ENCODE data around the gene LCE3B.
"Not testable (repeated sequence)": the region's sequence is repeated elsewhere in the genome, so short reads cannot be mapped to it uniquely, and the experiment has no call there.

LCE3B gene, protein sequence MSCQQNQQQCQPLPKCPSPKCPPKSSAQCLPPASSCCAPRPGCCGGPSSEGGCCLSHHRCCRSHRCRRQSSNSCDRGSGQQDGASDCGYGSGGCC

DNA sequence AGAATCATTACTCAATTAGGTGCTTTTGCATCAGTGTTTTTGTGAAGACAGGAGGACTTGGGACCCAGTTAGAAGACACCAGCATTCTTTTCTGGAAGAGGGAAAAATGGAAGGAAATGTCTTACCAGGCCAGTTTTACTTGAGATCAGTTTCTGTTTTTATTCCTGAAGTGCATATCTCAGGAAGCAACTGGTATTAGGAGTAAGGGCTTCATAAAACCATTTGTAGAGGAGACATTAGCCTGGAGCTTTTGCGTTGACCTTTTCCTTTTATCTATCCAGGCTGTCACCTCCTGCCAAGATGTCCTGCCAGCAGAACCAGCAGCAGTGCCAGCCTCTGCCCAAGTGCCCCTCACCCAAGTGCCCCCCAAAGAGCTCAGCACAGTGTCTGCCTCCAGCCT, at the start of gene LCE3B:
Gene LCE3B (plus strand): TSS at position 301 of the 400 bp plus-strand sequence. CDS start 0 bp downstream, at position 301.
- ATAC-seq (replicated peaks) (no peak), DNase-seq (no peak)
- no peak within 1 kb of the TSS for H3K4me3 Mint-ChIP-seq
- H3K36me3 Mint-ChIP-seq = peaks cover 0 to 1% of the 10 kb centered on the region in 2 donors
- no peak within 1 kb of the TSS for H3K27ac Mint-ChIP-seq
- H3K27me3 Mint-ChIP-seq = peaks cover 0 to 14% of the 10 kb centered on the region in 2 donors
- H3K4me1 Mint-ChIP-seq = no peaks in the 10 kb centered on the region
- H3K9me3 Mint-ChIP-seq = peaks cover 4 to 7% of the 10 kb centered on the region in 2 donors

DNA sequence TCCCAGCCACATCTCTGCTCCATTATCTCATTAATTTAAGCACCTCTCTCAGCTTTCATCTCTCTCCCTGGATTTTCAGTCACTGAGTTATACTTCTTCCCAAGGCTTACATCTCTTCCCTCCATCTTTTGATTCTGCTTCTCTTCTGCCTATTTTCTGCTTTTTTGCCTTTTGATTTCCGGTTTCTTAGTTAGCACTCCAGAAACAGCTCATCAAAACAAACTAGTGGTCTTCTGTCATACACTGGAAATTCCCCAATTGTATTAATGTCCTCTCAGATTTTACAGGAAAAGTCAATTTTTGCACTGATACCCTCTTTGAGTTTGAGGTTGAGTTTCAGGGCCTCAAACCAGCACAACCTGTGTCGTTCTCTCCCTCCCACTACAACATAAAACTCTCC, 48.5 kb upstream of the LCE3B start:
- Mint-ChIP-seq H3K4me1 (no peaks in the 10 kb centered on the region), H3K27ac (no peak overlapping the region), H3K9me3 (peaks cover 4 to 5% of the 10 kb centered on the region in 2 donors), H3K36me3 (no peaks in the 10 kb centered on the region), H3K4me3 (no peak overlapping the region), H3K27me3 (peaks cover 0 to 10% of the 10 kb centered on the region in 2 donors)
- DNase-seq (no peak), ATAC-seq (replicated peaks) (no peak)

DNA sequence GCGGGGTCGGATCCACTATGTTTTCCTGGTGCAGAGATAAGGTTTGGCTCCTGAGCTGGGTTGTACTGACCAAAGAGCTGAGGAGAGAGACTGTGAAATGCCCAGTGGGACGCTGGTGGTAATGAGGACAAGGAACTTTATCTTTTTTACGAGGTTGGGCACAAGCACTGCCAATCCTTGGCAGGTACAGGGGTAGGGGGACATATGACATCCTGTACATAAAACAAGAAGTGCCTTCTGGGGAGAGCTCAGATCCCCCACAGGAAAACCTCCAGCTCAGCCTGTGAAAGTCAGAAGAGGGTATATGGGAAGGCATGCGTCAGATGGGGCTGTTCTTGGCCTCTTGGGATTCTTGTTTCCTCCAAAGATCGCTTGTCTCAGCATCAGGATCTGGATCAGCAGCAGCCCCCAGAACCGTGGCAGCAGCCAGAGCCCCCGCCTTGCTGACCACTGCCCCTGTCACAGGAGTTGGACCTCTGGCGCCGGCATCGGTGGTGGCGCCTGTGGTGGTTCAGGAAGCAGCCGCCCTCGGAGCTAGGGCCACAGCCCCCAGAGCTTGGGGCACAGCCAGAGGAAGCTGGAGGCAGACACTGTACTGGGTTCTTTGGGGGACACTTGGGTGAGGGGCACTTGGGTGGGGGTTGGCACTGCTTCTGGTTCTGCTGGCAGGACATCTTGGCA, 47.9 kb upstream of the LCE3B start:
- Mint-ChIP-seq H3K36me3 (no peaks in the 10 kb centered on the region), H3K4me3 (no peak overlapping the region), H3K4me1 (no peaks in the 10 kb centered on the region), H3K9me3 (peaks cover 4 to 5% of the 10 kb centered on the region in 2 donors), H3K27me3 (peaks cover 1 to 10% of the 10 kb centered on the region in 2 donors), H3K27ac (no peak overlapping the region)
- ATAC-seq (replicated peaks) = no peak
- DNase-seq = no peak

DNA sequence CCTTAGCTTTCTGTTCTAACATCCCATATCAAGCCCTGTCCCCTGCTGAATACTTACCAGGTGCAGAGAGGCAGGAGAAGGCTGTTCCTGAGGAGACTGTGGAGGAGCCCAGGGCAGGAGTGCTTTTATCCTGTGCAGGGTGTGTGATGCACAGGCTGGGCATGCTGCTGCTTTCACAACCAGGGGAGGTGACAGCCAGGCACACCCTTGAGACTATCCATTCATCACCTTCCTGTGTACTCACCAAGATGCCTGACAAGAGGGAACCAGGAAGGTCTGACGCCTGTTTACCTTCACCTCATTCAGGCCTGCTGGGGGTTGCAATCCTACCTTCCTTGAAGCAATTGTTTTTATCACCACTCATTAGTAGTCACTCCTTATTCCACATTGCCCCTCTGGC, 46.9 kb upstream of the LCE3B start, which contains the start of gene LCE3E:
Gene LCE3E (minus strand): TSS at position 100 of the 400 bp plus-strand sequence. CDS start 572 bp downstream, outside the sequence.
- Mint-ChIP-seq H3K9me3 (peaks cover 4 to 8% of the 10 kb centered on the region in 2 donors), H3K4me1 (no peaks in the 10 kb centered on the region), H3K27me3 (peaks cover 11% of the 10 kb centered on the region in 2 donors), H3K27ac (no peak within 1 kb of the TSS), H3K4me3 (no peak within 1 kb of the TSS), H3K36me3 (no peaks in the 10 kb centered on the region)
- ATAC-seq (replicated peaks) (no peak), DNase-seq (no peak)

DNA sequence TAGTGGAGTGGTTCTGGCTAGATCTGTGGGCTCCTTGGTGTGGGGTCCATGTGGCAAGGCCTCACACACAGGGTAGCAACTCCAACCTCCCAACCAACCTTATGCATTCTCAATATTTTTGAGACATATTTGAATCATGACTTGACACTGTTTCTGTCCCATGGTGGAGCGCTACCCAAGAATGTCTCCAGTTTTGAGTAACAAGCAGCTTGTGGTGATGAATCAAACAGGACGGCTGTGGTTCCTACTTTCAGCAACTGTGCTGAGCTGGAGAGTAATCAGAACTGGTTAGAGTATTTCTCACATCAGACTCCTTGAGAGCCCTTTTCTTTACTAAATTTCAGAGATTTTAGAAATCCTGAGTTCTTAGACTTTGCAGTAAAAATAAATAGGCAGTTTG, 36.4 kb upstream of the LCE3B start:
- no peaks in the 10 kb centered on the region for H3K36me3 Mint-ChIP-seq
- no peak for DNase-seq
- ATAC-seq (replicated peaks) = no peak
- peaks cover 3 to 6% of the 10 kb centered on the region in 2 donors for H3K4me1 Mint-ChIP-seq
- no peak overlapping the region for H3K27ac Mint-ChIP-seq
- peaks cover 0 to 2% of the 10 kb centered on the region in 2 donors for H3K9me3 Mint-ChIP-seq
- no peak overlapping the region for H3K4me3 Mint-ChIP-seq
- H3K27me3 Mint-ChIP-seq = peaks cover 14 to 32% of the 10 kb centered on the region in 2 donors

DNA sequence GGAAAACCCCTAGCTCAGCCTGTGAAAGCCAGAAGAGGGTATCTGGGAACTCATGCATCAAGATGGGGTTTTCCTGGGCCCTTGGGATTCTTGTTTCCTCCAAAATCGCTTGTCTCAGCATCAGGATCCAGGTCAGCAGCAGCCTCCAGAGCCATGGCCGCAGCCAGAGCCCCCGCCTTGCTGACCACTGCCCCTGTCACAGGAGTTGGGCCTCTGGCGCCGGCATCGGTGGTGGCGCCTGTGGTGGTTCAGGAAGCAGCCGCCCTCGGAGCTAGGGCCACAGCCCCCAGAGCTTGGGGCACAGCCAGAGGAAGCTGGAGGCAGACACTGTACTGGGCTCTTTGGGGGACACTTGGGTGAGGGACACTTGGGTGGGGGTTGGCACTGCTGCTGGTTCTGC, 34.1 kb upstream of the LCE3B start:
- H3K27ac Mint-ChIP-seq; H3K4me3 Mint-ChIP-seq; H3K36me3 Mint-ChIP-seq; ATAC-seq (replicated peaks); H3K4me1 Mint-ChIP-seq; H3K9me3 Mint-ChIP-seq; DNase-seq: not testable (repeated sequence)
- H3K27me3 Mint-ChIP-seq = peaks cover 14 to 19% of the 10 kb centered on the region in 2 donors

DNA sequence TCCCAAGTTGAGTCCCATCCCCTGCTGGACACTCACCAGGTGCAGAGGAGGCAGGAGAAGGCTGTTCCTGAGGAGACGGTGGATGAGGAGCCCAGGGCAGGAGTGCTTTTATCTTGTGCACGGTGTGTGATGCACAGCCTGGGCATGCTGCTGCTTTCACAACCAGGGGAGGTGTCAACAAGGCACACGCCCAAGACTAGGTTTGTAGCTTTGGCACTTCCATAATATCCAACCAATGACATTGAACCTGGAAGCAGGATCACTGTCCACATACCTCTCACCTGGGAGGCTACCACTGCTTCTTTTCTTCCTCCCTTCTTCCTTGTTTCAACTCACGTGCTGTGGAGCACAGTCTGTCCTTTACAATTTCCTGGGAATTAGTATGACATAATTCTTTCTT, 33.2 kb upstream of the LCE3B start, which contains the start of gene LCE3D:
Gene LCE3D (minus strand): TSS at position 84 of the 400 bp plus-strand sequence. CDS start 580 bp downstream, outside the sequence.
- Mint-ChIP-seq H3K9me3 (peaks cover 0 to 2% of the 10 kb centered on the region in 2 donors), H3K36me3 (no peaks in the 10 kb centered on the region), H3K4me3 (no peak within 1 kb of the TSS), H3K27me3 (peaks cover 13 to 14% of the 10 kb centered on the region in 2 donors), H3K4me1 (peaks cover 3 to 6% of the 10 kb centered on the region in 2 donors), H3K27ac (no peak within 1 kb of the TSS)
- DNase-seq (no peak), ATAC-seq (replicated peaks) (no peak)

DNA sequence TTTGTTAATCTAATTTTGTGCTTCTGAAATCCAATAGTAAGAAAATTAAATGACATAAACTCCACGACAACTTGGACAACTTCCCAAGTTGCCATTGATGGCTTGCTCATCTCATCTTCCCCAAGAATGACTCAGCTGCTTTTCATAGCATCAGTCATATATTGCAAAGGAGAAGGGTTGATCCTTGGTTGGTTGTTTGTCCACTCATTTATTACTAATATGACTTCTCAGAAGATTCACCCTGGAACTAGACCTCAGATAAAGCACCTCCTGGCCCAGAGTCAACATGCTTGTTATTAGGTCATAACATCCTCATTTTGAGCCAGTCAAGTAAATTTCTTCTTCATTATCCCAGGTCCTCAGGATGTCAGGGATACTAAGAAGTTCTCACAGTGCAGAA, 31.0 kb upstream of the LCE3B start:
- no peaks in the 10 kb centered on the region for H3K36me3 Mint-ChIP-seq
- peaks cover 14 to 16% of the 10 kb centered on the region in 2 donors for H3K27me3 Mint-ChIP-seq
- DNase-seq (no peak), ATAC-seq (replicated peaks) (no peak)
- peaks cover 3 to 6% of the 10 kb centered on the region in 2 donors for H3K4me1 Mint-ChIP-seq
- H3K9me3 Mint-ChIP-seq = peaks cover 0 to 2% of the 10 kb centered on the region in 2 donors
- H3K4me3 Mint-ChIP-seq = no peak overlapping the region
- H3K27ac Mint-ChIP-seq = no peak overlapping the region

DNA sequence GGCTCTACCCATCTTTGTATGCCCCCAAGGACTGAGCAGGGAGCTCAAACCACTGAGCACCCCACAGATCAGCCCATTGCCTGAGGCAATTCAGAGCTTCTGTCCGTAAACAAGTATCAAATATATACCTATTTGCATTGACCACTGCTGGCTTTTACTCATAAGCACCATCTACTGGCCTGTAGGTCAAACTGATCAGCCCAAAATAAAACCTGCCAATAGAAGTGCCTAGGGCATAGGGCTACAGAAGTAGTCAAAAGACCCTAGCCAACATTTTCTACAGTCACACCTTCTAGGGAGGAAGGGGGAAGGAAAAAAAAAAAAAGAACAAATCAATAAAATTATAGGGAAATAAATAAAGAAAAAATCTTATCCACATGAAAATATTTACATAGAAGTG, 28.0 kb upstream of the LCE3B start:
- Mint-ChIP-seq H3K27ac (no peak overlapping the region), H3K36me3 (no peaks in the 10 kb centered on the region), H3K4me1 (no peaks in the 10 kb centered on the region), H3K4me3 (no peak overlapping the region), H3K27me3 (peaks cover 2 to 5% of the 10 kb centered on the region in 2 donors), H3K9me3 (peaks cover 0 to 4% of the 10 kb centered on the region in 2 donors)
- ATAC-seq (replicated peaks) (no peak), DNase-seq (no peak)

DNA sequence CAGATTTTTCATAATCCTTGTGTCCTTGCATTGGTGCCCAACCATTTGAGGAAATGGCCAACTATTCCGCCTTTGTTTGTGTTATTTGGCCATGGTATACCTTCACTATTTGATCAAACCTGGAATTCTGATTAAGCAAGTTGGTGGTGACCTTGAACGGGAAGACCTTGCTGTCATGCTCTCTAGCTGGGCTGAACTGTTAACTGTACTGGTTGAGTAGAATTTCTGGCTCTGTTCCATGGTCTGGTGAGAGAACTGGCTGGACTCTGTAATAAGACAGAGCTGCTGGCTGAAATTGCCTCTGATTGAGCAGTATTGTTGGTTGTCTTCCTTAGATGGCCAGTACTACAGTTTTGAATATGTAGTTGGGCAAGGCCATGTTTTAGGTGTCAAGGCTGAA, 16.6 kb upstream of the LCE3B start:
- Mint-ChIP-seq H3K4me3 (no peak overlapping the region), H3K27ac (no peak overlapping the region), H3K27me3 (peaks cover 0 to 3% of the 10 kb centered on the region in 2 donors), H3K36me3 (no peaks in the 10 kb centered on the region), H3K9me3 (peaks cover 3 to 7% of the 10 kb centered on the region in 2 donors), H3K4me1 (no peaks in the 10 kb centered on the region)
- ATAC-seq (replicated peaks) (no peak), DNase-seq (no peak)

DNA sequence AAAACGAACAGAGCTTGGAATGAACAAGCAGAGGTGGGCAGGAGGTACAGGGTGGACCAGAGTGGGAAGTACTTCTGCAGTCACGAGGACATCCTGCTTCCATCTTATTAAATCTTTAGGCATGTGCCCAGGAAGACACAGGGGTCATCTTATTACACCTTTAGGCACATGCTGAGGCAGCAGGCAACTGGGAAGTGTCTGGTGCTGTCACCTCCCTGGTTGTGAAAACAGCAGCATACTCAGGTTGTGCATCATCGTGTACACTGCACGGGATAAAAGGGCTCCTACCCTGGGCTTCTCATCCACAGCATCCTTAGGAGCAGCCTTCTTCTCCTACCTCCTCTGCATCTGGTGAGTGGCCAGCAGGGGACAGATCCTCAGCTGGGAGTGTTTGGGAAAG, 13.7 kb upstream of the LCE3B start, which contains the start of gene LCE3C:
Gene LCE3C (plus strand): TSS at position 301 of the 400 bp plus-strand sequence. CDS start 498 bp downstream, outside the sequence.
- Mint-ChIP-seq H3K9me3 (peaks cover 3 to 5% of the 10 kb centered on the region in 2 donors), H3K27ac (no peak within 1 kb of the TSS), H3K4me3 (no peak within 1 kb of the TSS), H3K36me3 (no peaks in the 10 kb centered on the region), H3K4me1 (no peaks in the 10 kb centered on the region), H3K27me3 (peaks cover 0 to 3% of the 10 kb centered on the region in 2 donors)
- ATAC-seq (replicated peaks) = no peak
- no peak for DNase-seq

DNA sequence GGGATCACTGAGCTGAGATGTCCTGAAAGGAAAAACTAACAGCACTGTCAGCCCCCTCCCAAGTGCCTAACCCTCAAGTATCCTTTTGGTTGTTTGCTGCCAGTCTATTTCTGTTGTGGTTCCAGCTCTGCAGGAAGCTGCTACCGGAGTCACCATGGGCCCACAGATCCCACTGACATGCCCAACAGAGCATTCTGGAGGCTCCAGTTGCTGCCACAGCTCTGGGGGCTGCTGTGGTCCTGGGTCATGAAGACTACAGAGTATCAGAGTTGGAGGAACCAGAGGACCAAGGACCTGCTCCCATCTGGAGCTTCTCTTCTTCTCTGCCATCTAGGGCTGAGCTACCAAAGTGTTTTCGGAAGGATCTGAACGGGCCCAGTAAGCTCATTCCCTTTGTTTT, 8.4 kb downstream of the LCE3B start:
- H3K27ac Mint-ChIP-seq = no peak overlapping the region

DNA sequence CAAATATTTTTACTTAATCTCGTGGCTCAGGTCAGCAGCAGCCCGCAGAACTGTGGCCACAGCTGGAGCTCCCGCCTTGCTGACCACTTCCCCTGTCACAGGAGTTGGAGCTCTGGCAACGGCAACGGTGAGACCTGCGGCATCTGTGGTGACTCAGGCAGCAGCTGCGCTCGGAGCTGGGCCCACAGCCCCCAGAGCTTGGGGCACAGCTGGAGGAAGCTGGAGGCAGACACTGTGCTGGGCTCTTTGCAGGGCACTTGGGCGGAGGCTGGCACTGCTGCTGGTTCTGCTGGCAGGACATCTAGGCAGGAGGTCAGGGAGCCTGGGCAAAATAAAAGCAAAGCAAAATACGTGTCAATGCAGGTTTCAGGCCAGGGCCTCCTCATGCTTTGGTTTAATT, 9.2 kb downstream of the LCE3B start, which contains the start of gene LCE3A:
Gene LCE3A (minus strand): TSS at position 301 of the 400 bp plus-strand sequence. CDS start 0 bp downstream, at position 301.
- H3K9me3 Mint-ChIP-seq = peaks cover 9 to 11% of the 10 kb centered on the region in 2 donors
- no peak for ATAC-seq (replicated peaks)
- peaks cover 0 to 3% of the 10 kb centered on the region in 2 donors for H3K36me3 Mint-ChIP-seq
- H3K4me3 Mint-ChIP-seq = no peak within 1 kb of the TSS
- peaks cover 35 to 36% of the 10 kb centered on the region in 2 donors for H3K27me3 Mint-ChIP-seq
- no peak within 1 kb of the TSS for H3K27ac Mint-ChIP-seq
- DNase-seq = no peak
- peaks cover 2 to 5% of the 10 kb centered on the region in 2 donors for H3K4me1 Mint-ChIP-seq

More for the DNA sequence above, 8.4 kb downstream of the LCE3B start:
- ATAC-seq (replicated peaks) = no peak
- H3K4me1 Mint-ChIP-seq = peaks cover 2 to 5% of the 10 kb centered on the region in 2 donors
- H3K27me3 Mint-ChIP-seq = peaks cover 28% of the 10 kb centered on the region in 2 donors
- H3K4me3 Mint-ChIP-seq = no peak overlapping the region
- DNase-seq = no peak
- peaks cover 12 to 15% of the 10 kb centered on the region in 2 donors for H3K9me3 Mint-ChIP-seq
- H3K36me3 Mint-ChIP-seq = peaks cover 0 to 3% of the 10 kb centered on the region in 2 donors

DNA sequence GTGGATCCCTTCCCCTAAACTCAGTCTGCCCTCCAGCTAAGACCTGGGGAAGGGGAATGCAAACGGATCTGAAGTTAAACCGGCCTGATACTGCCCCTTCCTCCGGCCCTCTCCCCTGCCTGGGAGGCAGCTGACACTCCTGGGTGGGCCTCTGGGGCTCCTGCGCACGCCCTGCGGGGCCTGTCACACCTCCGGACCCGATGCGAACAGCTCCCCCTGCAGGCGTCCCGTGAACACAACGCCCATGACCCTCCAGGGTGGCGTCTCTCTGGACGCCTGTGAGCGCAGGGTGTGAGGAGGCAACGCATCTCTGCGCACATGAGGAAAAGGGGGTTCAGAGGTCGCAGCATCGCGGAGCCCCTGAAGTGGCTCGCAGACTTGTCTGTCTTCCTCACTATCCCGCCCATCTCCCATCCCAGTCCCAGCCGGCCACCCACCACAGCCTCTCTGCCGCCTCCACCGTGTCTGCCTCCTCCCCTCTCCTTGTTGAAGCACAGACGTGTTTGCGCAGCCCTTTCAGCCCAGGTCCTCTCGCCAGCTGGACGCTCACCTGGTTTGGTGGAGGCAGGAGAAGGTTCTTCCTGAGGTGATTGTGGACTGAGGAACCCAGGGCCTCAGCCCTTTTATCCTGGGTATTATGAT, 9.7 kb downstream of the LCE3B start:
- H3K36me3 Mint-ChIP-seq = peaks cover 0 to 3% of the 10 kb centered on the region in 2 donors
- H3K27ac Mint-ChIP-seq = no peak overlapping the region
- peaks cover 2 to 5% of the 10 kb centered on the region in 2 donors for H3K4me1 Mint-ChIP-seq
- DNase-seq (no peak), ATAC-seq (replicated peaks) (no peak)
- H3K4me3 Mint-ChIP-seq = no peak overlapping the region
- H3K9me3 Mint-ChIP-seq = peaks cover 9 to 10% of the 10 kb centered on the region in 2 donors
- peaks cover 40 to 41% of the 10 kb centered on the region in 2 donors for H3K27me3 Mint-ChIP-seq

Measured in stimulated activated naive B cell treated with anti-CD40 and anti-IgM and Interleukin-4, amounts not matched to agents 10 μg/mL and 1 μg/mL and 100 μg/mL, for 72 hours (primary cell).